GM12875 (cell line): ENCODE data around the gene PYROXD2.
"Not testable (repeated sequence)": the region's sequence is repeated elsewhere in the genome, so short reads cannot be mapped to it uniquely, and the experiment has no call there.

Experiments used
- H3K4me3 ChIP-seq: one replicate; pipeline ENCODE4 v1.5.1; 2011; ENCODE audit warnings: low read depth, low read length, control low read depth
- TF ChIP-seq, protein P1 (sequence below): IDR thresholded peaks from 2 replicates; pipeline ENCODE4 v1.5.1; 2011; ENCODE audit warnings: low read depth, mild to moderate bottlenecking, control low read depth, inconsistent platforms, low read length, moderate library complexity, borderline replicate concordance; ENCODE audit not compliant: insufficient read depth

Gene PYROXD2

DNA sequence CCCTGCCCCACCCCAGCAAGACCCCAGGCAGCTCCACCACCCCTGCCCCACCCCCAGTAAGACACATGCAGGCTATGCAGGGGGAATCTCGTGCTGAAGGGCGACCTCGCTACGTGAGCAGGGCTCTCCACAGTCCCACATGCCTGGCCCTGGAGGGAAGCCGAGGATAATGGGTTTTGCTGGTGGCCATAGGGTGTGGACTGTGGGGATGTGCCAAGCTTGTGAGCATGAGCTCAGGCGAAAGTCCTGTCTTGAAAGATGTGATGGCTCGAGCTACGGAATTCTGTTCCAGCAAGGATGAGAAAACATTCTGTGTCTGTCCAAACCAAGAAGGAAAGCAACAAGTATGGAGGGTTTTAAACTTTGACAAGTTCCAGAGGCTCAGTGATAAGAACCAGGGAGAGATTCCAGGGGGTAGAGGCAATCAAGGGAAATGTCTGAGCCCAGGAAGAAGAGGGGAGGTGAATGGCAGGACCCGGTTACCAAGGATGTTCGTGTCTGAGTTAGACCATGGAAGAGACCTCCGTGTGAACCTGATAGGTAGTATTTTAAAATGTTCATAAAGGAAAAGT lies 63.1 kb downstream of the PYROXD2 start:
- H3K4me3 ChIP-seq, result no peak overlapping the region
- TF ChIP-seq, protein P1, sequence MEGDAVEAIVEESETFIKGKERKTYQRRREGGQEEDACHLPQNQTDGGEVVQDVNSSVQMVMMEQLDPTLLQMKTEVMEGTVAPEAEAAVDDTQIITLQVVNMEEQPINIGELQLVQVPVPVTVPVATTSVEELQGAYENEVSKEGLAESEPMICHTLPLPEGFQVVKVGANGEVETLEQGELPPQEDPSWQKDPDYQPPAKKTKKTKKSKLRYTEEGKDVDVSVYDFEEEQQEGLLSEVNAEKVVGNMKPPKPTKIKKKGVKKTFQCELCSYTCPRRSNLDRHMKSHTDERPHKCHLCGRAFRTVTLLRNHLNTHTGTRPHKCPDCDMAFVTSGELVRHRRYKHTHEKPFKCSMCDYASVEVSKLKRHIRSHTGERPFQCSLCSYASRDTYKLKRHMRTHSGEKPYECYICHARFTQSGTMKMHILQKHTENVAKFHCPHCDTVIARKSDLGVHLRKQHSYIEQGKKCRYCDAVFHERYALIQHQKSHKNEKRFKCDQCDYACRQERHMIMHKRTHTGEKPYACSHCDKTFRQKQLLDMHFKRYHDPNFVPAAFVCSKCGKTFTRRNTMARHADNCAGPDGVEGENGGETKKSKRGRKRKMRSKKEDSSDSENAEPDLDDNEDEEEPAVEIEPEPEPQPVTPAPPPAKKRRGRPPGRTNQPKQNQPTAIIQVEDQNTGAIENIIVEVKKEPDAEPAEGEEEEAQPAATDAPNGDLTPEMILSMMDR, result no peak

- H3K4me3 ChIP-seq, result no peak overlapping the region
- TF ChIP-seq, protein P1, result no peak
These were observed 65.5 kb downstream of the PYROXD2 start for GRCh38 chr10:98349508-98349922.

GRCh38 chr10:98346847-98347246 lies 68.1 kb downstream of the PYROXD2 start:
- no peak overlapping the region for H3K4me3 ChIP-seq
- TF ChIP-seq, protein P1, result no peak

DNA sequence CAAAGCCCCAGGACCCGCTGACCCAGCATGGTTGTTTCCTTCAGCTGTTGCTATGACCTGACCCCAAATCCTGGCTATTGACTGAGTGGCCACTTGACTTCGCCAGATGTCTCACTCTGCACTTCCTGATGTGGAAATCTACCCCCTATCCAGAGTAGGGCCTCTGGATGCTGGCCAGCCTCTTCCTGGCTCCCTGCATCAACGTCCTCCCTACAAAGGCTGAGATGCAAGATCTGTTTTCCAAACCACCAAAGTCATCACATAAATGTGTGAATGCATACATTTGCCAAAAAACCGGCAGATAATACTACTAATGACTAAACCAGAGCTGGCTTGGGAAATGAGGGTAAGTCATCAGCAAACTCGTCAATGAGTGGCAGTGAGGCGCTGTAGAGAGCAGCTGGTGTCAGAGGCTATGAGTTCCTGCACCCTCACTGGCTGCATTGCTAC lies 70.4 kb downstream of the PYROXD2 start:
- H3K4me3 ChIP-seq, result no peak overlapping the region
- TF ChIP-seq, protein P1, result no peak

GRCh38 chr10:98341701-98342100 lies 73.3 kb downstream of the PYROXD2 start:
- not testable (repeated sequence) for H3K4me3 ChIP-seq

DNA sequence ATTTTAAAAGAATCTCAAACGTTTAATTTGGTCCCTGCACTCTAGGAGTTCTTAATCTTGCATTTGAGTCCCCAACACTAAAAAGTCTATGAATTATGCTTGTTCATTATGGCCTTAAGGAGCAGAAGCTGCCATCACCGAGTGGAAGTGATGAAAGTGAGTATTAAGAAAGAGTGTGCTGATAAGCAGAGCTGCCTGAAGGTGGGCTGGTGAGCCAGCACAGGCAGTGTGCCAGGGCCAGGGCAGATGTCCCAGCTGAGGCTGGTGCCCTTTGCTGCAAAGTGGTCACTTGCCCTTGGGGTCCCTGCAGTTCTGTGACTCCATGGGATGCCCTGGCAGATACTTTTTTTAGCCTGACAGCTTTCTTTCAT lies 74.1 kb downstream of the PYROXD2 start:
- TF ChIP-seq, protein P1, result no peak
- no peak overlapping the region for H3K4me3 ChIP-seq

GRCh38 chr10:98340261-98340939 lies 74.6 kb downstream of the PYROXD2 start:
- H3K4me3 ChIP-seq, result no peak overlapping the region
- TF ChIP-seq, protein P1, result no peak
